Stimulated activated CD8-positive, alpha-beta memory T cell treated with anti-CD3 and anti-CD28 coated beads, Interleukin-15, amount 100 ng/mL, for 24 hours (primary cell): ENCODE measurements around the gene QPCTL.
A peak's percentile ranks its signal among the peaks of the same experiment; 100 is the strongest.

Experiments
- DNase-seq: peaks from one replicate; pipeline ENCODE4 v3.0.0-alpha.2; 2020; ENCODE audit warnings: low read depth

Gene QPCTL

GRCh38 chr19:45692187-45693105 lies at the start of gene QPCTL:
TSS of gene QPCTL (plus strand) at chr19:45692666. CDS start at chr19:45692704, 38 bp downstream.
- peak; percentile 85 for DNase-seq

- DNase-seq, result peak; percentile 93
Observed at GRCh38 chr19:45643024-45643926, 49.2 kb upstream of the QPCTL start.

- DNase-seq, result no peak
Observed at GRCh38 chr19:45643927-45644771, 48.3 kb upstream of the QPCTL start.

GRCh38 chr19:45645068-45645630 lies 47.3 kb upstream of the QPCTL start:
- DNase-seq, result no peak

- DNase-seq, result peak; percentile 43
Observed at GRCh38 chr19:45645631-45646344, 46.7 kb upstream of the QPCTL start.

DNA sequence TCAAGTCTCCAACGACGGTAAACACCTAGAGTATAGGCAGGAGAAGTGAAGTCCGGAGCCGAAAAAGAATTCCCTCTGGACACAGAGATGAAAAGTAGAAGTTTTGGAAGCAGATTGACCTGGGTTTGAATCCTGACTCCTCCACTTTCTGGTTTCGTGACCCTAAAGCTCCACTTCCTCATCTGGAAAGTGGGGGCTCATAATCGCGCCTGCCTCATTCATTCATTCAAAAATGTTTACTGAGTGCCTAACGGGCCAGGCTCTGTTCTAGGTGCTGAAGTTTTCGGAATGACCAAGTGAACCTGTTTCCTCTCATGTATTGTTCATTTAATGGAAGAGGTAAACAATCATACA lies 46.1 kb upstream of the QPCTL start:
- DNase-seq, result no peak

- DNase-seq, result no peak
Observed at GRCh38 chr19:45650722-45651121, 41.7 kb upstream of the QPCTL start.

DNA sequence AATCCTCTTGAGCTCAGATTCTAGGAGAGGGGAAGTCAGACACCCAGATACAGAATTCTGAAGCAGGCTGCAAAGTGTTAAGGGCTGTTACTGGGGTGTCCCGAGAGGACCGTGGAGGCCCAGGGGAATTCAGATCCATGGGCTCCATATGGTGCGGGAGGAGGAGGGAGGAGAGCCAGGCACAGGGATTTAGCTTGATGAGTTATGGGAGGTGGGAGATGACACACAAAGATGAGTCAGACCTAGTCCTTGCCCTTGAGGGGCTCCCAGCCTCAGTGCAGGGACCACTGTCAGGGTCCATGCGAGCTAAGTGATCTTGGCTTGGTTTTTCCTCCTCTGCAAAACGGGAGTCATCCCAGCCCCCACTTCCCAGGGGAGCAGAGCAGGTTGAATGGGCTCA lies 38.8 kb upstream of the QPCTL start:
- DNase-seq, result no peak

- no peak for DNase-seq
Observed at GRCh38 chr19:45655073-45655472, 37.4 kb upstream of the QPCTL start.

DNA sequence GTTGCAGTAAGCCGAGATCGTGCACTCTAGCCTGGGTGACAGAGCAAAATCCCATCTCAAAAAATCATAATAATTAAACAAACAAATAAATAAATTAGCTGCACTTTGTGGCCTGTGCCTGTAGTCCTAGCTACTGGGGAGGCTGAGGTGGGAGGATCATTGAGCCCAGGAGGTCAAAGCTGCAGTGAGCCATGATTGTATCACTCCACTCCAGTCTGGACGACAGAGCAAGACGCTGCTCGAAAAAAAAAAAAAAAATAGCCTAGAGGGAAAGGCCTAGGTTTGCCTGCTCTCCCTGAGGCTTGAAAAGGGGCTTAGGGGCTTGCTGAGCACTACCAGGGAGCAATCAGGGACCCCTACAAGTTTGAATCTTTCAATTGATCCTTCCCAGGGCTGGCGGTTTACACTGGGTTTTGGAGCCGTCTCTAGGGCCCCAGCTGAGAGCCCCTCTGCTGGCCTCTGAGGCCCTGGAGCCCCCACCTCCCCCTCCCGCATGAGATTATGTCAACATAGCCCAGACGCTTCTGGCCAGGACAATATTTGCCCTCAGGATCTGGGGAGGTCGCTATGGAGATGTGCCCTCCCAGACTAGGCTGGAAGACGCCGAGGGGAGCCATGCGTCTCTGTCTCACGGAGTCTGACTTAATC lies 34.8 kb upstream of the QPCTL start:
- DNase-seq, result no peak

GRCh38 chr19:45659096-45659729 lies 33.3 kb upstream of the QPCTL start:
- no peak for DNase-seq

DNA sequence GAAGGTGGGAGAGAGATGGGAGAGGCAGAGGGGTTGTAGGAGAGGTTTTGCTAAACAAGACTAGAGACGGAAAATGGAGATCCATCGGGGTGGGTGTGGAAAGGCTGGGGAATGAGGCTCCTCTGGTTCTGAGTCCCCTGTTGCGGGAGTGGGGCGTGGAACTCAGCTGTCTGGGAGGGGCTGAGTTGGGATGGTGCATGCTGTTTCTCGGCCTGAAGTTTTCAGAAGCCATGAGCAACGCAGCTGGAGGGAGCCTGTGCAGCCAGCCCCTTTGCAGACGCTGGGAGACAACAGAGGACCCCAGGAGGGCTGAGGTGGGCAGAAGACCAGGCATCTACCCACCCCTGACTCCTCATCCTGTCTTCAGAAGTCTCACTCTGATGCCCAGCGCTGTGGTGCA lies 31.8 kb upstream of the QPCTL start:
- DNase-seq, result no peak

- DNase-seq, result no peak
Observed at GRCh38 chr19:45663800-45664199, 28.7 kb upstream of the QPCTL start.

DNA sequence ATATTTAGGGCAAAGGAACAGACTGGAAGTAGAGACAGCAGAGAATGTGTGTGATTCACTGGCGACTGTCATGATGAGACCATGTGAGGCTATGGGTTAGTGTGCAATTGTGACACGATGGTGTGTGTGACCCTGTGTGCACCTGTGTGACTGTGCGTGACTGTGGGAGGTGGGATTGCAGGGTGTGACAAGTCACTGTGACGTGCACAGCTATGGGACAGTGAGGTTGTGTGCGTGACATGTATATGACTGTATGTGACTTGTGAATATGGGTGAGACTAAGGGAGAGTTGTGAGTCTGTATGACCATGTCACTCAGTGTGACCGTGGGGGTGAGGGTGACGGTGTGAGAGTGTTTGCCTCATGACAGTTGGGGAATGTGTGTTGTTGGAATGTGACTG lies 27.9 kb upstream of the QPCTL start:
- DNase-seq, result no peak

DNA sequence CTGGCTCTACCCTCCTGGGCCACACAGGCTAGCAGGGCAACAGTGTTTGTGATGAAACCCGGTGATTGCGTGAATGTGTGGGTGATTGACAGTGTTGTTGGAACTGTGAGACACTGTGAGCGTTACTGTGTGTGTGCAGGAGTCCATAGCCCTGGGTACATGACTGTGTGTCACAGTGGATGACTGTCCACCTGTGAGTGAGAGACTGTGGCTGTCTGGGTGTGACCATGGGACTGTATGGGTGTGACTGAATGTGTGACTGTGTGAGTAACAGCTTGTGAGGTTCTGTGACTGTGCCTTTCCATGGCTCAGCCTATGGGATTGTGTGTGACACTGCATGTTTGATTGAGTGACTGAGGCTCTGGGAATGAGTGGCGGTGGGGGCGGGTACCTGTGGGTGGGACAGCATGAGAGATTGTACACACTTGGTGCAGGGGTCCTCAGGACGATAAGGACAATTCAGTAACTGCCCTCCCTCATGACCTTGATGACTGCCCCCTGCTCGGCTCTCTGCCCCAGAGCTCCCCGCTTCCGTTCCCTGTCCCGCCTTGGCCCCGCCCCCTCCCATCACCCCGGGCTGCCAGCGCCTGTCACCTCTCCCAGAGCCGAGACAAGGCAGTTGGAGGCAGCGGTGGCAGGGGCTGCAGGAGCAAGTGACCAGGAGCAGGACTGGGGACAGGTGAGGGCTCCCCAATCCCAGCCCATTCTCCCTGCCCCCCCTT lies 24.7 kb upstream of the QPCTL start, which contains the start of gene GIPR:
GIPR (plus strand) TSS at position 602 of the 722 bp plus-strand sequence. CDS start 1,300 bp downstream, outside the sequence.
- no peak for DNase-seq

GRCh38 chr19:45668342-45668871 lies 24.1 kb upstream of the QPCTL start:
- no peak for DNase-seq

- peak; percentile 44 for DNase-seq
Observed at GRCh38 chr19:45670670-45671453, 21.6 kb upstream of the QPCTL start.

DNA sequence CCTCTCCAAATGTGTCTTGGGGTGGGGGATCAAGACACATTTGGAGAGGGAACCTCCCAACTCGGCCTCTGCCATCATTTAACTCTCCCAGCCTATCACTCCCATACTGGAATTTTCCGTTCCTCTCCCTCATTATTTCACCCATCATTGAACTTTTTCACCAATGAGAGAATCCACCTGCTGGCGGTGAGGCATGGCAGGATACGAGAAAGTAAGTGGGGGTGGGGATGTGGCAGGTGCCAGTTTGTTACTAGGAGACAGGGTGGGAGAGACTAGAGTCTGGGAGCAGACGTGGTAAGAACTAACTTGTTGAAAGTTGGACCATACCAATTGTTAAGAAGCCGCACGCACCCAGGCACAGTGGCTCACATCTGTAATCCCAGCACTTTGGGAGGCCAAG lies 17.5 kb upstream of the QPCTL start:
- DNase-seq, result no peak
